Cardiac septum (tissue), 1 donor: ENCODE results near the gene DNAH10. TPM values are rescaled to one million over a fixed set of nuclear protein-coding genes. Genes with fewer than 3 reads are reported as not detected.

Experiments used
- DNase-seq: peaks from one replicate; pipeline ENCODE4 v3.0.0-alpha.2; 2020; ENCODE audit warnings: low spot score
- intact Hi-C: fragments of 100-400 bp; cut with DNase I; formaldehyde crosslinking; loops from one replicate; pipeline ENCODE4 v1.14.0; 2022
- total RNA-seq: library from RNA; stranded (reverse); fragmentation: NEBNext Ultra II Directional; extraction: Animal tissue kit (Norgen Biotek cat#: 25700); gene quantifications from one replicate; pipeline ENCODE4 v1.2.1, GENCODE V29; 2021
- donor health status: DM: no; HTN: no; CAD: no.

The DNAH10 gene
- total RNA-seq, 1 donor from 2014 or later, result 0.73 TPM

DNA sequence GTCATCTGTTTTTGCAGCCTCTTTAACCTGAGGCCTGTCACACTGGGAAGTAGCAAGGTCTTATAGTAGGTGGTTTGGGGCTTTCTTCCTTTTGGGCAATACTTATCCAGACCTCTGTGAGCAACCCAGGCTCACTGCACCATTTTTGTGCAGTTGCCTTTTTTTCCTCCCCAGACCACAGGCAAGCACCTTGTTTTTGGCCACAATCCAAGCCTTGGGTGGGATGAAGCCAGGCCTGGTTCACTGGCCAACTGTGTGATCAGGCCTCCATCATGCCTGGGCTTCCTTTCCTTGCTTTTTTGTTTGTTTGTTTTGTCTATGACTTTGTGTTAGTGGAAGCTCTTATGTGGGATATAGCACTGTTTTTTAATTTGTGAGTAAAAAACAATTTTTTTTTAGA is 71.7 kb downstream of the DNAH10 start:
- intact Hi-C loops, result no loop called here
- no peak for DNase-seq

DNA sequence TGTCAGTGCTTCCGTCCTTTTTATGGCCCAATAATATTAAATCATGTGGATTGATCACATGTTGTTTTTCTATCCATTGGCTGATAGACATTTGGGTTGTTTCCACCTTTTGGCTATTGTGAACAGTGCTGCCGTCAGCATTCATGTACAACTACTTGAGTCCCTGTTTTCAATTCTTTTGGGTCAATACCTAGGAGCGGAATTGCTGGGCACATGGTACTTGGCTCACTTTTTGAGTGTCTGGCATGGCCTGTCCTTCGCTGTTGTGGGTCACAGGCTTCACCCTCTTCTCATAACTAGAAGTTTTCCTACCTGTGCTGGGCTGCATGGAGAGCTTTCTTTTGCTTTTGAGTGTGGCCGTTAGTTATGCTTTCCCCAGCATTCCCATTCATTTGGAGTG is 72.7 kb downstream of the DNAH10 start:
- intact Hi-C loops, result no loop called here
- no peak for DNase-seq

DNA sequence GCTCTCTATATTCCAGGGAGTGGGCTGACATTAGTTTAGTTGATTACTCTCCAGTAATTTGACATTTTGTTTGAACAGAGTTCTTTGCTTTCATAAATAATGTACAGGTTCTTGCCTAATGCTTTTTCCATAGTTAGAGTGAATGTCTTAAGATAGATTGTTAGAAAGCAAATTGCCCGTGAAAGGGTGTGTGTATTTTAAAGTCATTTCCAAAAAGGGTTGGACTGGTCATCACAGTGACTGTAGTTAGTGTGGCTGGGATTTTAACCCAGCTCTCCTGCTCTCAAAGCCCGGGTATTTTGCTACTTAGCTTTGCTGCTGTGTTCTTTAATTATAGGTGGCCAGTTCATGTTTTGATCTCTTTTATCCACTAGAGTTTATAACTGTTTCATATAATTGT is 74.2 kb downstream of the DNAH10 start:
- intact Hi-C loops, result no loop called here
- DNase-seq, result no peak

DNA sequence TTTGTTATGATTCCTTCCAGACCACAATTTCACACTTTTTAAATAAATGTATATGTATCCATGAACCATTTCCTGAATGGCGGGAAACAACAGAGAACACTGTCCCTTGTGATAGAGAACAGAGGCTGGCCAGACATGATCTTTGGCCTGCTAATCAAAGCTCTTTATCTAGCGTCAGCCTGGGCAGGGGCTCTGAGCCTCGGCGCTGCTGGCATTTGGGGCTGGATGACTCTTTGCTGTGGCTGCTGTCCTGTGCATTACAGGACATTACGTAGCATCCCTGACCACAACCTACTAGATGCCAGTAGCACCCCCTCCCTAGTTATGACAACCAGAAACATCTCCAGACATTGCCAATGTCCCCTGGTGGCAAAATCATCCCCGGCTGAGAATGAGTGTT is 77.7 kb downstream of the DNAH10 start:
- intact Hi-C loops, result no loop called here
- DNase-seq, result no peak

DNA sequence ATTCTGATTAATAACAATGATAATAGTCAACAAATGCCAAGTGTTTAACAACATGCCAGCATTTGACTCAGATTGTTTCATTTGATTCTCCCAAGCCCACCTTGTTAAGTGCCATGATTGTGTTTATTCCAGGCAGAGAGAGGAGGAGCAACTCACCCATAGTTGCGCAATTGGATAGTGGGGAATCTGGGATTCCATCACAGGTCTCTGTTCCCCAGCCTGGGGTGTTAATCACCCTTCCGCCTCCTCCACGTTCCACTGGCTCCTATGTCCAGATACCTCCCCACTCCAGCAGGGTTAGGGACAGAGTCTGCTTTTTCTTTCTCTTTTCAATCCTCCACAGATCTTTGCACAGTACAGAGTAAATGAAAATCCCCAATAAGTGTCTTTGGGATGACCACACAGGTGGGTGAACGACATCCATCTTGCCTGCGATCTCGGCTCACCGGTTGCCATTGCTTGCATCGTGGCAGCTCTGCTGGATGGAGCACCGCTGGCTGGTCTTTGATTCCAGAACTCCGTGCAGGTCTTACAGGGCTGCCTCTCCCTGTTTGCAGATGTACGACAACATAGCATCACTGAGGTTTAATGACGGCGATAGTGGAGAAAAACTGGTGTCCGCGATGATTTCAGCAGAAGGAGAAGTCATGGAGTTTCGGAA is 78.8 kb downstream of the DNAH10 start:
- no peak for DNase-seq
- intact Hi-C loops, result no loop called here

DNA sequence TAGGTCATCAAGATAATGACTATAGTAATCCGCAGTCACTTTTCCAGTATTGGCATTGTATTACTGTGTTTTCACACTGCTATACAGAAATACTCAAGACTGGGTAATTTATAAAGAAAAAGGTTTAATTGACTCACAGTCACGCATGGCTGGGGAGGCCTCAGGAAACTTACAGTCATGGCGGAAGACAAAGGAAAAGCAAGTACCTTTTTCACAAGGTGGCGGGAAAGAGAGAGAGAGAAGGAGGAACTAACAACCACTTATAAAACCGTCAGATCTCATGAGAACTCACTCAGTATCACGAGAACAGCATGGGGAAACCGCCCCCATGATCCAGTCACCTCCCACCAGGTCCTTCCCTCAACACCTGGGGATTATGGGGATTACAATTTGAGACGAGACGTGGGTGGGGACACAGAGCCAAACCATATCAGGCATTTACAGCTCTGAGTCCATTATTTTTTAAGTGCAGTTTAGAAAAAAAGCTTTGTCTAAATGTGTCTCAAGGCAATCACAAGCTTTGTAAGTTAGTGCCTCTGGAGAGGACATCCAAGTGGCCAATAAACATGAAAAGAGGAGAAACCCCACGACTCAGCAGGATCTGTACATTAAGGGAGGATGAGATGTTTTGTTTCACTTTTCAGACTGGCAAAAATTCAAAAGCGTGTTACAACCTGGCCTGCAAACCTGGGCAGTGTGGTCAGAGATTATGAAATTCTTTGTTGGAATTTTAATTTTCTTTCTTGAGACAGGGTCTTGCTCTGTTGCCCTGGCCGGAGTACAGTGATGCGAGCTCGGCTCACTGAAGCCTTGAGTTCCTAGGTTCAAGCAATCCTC is 82.0 kb downstream of the DNAH10 start:
- intact Hi-C loops, result no loop called here
- DNase-seq, result no peak

DNA sequence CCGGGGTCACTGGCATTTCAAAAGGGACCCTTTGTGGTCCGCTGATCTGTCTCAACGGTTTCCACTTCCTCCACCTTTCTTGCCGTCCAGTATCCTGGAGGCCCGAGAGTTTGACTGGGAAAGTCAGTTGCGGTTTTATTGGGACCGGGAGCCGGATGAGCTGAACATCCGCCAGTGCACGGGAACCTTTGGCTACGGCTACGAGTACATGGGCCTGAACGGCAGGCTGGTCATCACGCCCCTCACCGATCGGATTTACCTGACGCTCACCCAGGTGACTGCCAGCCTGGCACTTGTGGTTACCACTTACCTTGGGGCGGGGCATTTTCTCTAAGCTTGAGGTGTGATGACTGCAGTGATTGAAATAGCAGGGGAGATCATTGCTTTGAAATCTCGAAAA is 83.8 kb downstream of the DNAH10 start:
- intact Hi-C loops, result no loop called here
- DNase-seq, result no peak

DNA sequence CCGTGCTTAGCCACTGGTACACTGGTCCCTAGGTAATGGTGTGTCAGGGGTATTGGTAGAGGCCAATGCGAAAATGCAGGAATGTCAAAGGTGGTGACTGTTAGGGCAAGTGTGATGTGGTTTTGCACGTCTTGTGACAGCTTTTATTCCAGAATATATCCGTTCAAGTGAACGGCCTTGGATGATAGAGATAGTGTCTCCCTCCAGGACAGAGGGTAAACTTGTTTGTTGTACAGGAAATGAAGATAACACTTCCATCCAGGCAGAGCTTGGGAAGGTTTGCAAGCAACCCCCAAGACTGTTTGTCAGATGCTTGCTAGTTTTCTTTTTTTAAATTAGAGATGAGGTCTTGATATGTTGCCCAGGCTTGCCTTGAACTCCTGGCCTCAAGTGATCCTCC is 84.2 kb downstream of the DNAH10 start:
- intact Hi-C loops, result no loop called here
- DNase-seq, result no peak

DNA sequence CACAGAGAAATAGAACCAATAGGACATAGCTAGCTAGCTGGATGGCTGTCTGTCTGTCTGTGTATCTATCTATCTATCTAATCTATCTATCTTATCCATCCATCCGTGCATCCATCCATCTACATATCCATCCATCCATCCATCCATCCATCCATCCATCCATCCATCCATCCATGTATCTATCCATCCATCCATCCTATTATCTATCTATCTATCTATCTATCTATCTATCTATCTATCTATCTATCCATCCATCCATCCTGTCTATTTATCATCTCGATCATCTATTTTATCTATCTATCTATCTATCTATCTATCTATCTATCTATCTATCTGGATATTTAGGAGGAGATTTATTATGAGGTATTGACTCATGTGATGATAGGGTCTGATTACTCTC is 84.9 kb downstream of the DNAH10 start:
- intact Hi-C loops, result no loop called here

DNA sequence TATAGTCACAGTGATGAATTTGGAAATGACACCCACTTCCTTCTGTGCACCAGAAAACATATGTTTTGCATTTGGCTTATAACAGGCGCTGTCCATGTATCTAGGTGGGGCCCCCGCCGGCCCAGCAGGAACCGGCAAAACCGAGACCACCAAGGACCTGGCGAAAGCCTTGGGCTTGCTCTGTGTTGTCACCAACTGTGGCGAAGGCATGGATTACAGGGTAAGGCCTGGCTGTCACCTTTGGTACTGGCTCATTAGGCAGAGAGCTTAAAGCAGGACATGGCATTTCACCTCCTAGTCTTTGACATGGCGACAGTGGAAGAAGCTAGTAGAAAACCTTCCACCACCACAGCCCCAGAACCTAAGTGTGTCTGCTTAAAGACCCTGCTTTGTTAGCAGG is 85.8 kb downstream of the DNAH10 start:
- DNase-seq, result no peak
- intact Hi-C loops, result no loop called here

More for the DNA sequence above, 84.9 kb downstream of the DNAH10 start:
- DNase-seq, result no peak

DNA sequence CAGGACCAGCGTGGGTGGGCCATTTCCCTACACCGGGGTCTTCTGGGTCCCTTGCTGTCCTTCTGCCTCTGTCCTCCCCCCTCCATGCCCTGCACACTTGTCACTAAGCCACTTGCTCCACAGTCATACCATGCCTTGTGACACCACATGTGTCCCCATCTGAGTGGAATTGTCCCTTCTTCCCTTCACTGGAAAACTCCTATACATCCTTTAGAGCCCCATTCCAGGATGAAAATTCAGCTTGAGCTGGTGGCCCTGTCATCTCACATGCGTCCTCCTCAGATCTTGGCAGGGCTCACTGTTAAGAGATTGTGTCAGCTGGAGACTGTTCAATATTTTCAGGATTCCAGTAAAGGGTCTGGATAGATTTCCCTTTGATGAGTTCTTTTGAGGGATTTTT is 87.4 kb downstream of the DNAH10 start:
- intact Hi-C loops, result no loop called here
- DNase-seq, result no peak

DNA sequence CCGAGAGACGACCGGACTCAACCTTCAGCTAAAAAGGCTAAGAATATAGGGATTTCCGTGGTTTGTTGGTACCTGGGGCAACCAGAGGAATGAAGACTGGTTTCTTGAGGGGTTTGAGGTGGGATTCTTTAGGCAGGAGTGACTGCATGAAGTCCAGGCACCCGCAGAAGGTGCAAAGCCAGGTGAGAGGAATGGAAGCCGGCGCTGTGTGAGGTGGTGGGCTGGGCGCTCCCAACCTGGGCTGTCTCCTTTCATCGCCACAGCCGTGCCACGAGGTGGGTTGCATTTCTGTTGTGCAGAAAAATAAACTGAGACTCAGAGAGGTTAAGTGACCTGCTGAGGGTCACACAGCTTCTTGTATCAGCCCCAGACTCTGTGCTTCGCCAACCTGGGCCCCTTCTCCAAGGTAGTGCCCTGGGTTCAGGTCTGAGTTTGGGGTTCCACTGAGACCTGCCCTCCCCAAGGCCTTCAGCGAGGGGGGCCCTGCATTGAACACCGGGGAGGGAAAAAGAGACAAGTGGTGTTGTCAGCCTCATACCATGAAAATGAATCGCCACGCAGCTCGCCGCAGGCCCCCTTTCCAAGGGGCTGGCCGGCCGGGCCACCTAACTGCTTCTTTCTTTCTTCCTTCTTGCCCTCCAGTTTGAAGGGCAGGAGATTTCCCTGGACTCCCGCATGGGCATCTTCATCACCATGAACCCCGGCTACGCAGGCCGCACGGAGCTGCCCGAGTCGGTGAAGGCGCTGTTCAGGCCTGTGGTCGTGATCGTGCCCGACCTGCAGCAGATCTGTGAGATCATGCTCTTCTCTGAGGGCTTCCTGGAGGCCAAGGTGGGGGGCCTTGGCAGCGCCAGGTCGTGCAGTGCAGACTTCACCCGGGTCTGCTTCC is 88.4 kb downstream of the DNAH10 start:
- intact Hi-C loops, result no loop called here
- no peak for DNase-seq

DNA sequence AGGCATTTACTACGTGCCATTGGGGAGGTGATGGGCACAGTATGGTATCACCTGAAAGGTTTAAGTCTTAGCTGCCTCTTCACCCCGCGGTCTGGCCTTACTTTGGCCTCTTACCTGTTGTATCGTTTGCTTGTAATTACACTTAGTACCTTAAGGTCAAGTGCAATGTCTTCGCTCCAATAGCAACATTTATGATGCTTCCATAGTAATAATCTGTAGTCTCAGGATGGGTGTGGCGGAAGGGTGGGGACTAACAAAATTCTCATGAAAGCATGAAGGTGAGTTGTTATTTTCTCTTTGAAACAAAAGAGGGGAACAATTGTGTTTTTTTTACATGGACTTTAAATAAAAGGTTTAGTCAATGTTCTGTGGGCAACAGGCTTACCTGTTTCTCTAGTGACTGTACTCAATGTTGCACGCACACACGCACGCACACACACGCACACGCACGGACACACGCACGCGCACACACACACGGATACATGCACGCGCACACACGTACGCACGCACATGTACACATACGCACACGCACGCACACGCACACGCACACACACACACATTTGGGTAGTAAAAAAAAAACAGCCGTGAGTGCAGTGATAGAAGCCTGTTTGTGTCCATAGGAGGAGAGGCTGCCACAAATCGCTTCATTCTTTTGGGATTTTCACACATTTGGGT is 91.4 kb downstream of the DNAH10 start:
- intact Hi-C loops, result no loop called here
- no peak for DNase-seq

DNA sequence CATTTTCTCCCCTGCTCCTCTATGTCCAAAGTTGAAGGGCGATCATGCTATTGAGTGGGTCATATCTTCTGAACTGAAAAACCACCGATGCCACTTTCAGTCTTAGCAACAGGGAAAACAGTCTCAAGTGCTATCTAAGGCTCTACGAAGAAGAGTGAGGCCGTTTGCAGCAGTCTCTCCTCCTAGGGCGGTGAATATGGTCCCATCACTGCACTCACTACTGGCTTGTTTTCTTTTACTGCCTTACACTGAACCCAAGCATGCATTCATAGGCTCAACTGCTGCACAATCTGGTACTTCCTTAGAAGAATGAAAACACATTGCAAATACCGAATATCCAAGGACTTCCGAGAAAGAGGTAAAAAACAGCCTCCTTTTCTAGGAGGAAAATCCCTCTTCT is 92.1 kb downstream of the DNAH10 start:
- intact Hi-C loops, result no loop called here
- no peak for DNase-seq

DNA sequence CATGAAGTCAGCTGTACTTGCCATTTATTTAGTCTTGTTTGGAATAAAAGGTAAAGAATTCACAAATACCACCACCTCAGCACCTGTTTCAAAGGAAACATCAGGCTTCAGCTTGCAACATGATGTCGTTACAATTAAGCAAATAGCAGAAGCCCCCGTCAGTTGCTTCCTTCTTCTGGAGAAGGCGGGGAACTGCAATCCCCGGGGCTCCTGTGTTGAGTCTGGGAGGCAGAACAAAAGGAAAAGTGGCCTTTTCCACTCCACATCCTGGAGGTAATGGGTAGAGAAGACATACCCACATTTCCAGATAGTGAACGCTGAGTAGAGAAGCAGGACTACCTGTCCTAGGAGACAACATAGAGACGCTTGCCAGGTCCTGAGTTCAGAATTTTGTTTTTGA is 92.8 kb downstream of the DNAH10 start:
- intact Hi-C loops, result no loop called here
- DNase-seq, result no peak

DNA sequence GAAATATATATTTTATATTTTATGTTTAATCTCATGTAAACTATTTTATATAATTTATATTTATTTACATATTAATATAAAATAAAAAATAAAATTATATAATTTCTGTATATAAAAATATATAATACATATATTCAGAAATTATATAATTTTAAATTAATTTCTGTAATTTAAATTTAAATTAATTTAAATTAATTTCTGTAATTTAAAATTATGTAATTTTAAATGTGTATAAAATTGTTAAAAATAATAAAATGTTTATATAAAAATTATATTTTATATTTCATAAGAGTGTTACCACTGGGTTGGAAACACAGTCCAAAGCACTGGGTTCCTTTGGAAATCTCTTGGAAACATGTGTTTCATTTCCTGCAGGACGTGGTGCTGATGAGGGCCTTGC is 94.6 kb downstream of the DNAH10 start:
- DNase-seq, result no peak
- intact Hi-C loops, result no loop called here

DNA sequence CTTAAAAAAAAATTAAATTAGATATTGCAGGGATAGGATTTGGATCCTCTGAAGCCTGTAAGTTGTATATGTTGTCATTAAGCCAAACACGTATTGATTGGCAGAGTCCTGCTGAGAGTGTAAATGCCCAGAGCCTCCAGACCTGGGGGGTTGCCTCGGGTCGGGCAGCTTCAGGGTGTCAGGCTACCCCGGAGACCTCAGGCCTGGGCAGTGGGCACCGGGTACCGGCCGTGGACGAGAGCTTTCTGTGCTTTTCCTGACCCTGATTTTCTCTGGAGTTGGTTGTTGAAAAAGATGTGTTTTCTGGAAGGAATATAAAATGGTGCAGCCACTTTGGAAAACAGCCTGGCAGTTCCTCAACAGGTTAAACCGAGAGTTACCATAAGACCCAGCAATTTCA is 96.1 kb downstream of the DNAH10 start:
- no peak for DNase-seq

DNA sequence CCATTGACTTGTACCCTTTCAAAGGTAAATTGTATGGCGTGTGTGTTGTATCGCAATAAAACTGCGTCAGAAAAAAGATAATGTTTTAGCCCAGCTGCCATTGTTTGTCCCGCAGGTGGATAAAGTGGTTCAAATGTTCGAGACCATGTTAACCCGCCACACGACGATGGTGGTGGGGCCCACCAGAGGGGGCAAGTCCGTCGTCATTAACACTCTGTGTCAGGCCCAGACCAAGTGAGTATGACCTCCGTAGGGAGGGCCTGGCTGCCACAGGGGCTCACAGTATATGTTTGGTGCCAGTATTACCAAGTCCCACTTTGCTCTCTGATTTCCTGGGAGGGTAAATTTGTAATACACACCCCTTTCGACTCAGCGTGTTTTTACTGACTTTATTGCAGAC is 96.9 kb downstream of the DNAH10 start:
- no peak for DNase-seq
- intact Hi-C loops, result no loop called here

More for the DNA sequence above, 96.1 kb downstream of the DNAH10 start:
- intact Hi-C loops, result no loop called here

DNA sequence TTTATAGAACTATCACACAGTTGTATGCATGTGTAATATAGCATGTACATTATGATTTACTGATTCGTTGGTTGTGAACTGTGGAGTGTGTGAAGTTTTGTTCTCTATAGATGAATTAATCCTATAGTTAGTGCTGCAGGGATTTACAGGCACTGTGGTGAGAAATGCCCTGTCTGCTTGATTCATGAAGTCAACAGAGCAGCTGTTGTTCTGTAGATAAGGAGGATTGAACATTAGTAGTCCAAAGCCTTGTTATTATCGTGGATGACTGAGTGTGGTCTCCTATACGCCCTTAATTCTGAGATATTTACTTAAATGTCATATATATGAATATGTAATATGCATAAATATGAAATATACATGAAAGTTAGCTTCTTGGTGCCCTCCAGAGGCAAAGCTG is 98.3 kb downstream of the DNAH10 start:
- intact Hi-C loops, result no loop called here
- no peak for DNase-seq

DNA sequence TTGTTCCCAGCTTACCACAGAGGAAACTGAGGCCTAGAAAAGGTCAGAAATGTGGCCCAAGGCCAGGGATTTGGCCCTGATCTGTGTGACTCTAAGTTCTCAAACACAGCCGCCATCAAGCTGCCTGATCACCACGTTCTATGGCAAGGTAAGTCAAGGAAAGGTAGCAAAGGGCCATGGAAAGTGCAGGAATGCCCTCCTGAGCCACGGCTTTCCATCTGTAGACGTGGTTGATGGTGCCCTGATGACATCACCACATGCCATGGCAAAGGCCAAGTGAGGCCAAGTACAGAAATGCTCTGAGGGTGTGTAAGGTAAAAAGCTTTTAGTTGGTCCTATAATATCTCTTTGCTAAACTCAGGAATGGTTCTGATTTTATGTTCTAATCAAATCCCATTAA is 99.3 kb downstream of the DNAH10 start:
- intact Hi-C loops, result no loop called here
- no peak for DNase-seq
